Placental pericyte (primary cell): Measurements from ENCODE around the gene SUGP1. TPM values are rescaled to one million over a fixed set of nuclear protein-coding genes. Genes with fewer than 3 reads are reported as not detected.

Source experiments
- small RNA-seq: library from RNA; depleted of rRNA; stranded (forward); fragments of <200 nt; gene quantifications from one replicate; pipeline ENCODE3, GENCODE V24; 2012; ENCODE audit warnings: low replicate concordance
- total RNA-seq: library from RNA; depleted of rRNA; stranded (reverse); fragments of >200 nt; gene quantifications from 2 replicates; pipeline ENCODE4 v1.2.3, GENCODE V29; 2012

The SUGP1 gene
- total RNA-seq: 35.0 and 44.8 TPM in 2 replicates

DNA sequence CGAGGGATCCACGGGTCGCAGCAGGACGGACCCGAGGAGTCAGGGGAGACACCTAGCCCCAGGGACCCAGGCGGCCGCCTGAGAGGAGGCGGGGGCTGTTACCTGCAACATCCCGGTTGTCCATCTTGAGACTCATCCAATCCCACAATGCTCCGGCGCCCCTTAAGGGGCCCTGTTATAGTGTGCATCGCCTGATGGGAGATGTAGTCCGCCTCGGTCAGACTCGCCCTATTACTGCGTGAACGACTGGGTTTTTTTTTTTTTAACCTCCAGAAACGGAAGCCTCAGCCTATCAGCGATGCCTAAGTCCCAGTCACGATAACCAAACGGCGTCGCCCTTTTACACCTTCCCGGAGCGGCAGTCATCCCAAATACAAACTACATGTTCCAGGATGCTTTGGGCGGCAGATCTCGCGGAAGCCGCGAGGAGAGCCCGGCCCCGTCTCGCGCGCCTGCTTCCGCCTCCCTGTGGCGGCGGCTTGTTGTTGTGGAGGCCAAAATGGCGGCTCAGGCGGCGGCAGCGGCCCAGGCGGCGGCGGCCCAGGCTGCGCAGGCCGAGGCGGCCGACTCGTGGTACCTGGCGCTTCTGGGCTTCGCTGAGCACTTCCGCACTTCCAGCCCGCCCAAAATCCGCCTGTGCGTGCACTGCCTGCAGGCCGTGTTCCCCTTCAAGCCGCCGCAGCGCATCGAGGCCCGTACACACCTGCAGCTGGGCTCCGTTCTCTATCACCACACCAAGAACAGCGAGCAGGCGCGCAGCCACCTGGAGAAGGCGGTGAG lies at the start of gene SUGP1, which contains the start of gene MAU2:
Gene SUGP1 (minus strand): TSS at position 149 of the 780 bp plus-strand sequence. CDS start 13 bp downstream, at position 136.
Gene MAU2 (plus strand): TSS at position 469 of the 780 bp plus-strand sequence. CDS start 31 bp downstream, at position 500.

Small RNA genes lying within 50 kb of the gene (small RNA-seq; reads per million reads assigned to genes)
- gene RNU6-1028P: not detected

Other genes starting within 250 kb of the SUGP1 start
- 16.0 and 25.6 TPM in 2 replicates for gene TMEM161A, start 182.0 kb downstream of the SUGP1 start, total RNA-seq
- 0.22 TPM in 1 of 2 replicates, not detected in the other for gene MEF2B, start 150.2 kb downstream of the SUGP1 start, total RNA-seq
- 16.6 and 22.6 TPM in 2 replicates for gene BORCS8, start 128.4 kb downstream of the SUGP1 start, total RNA-seq
- 59.0 and 87.5 TPM in 2 replicates for gene RFXANK, start 128.3 kb downstream of the SUGP1 start, total RNA-seq
- gene NR2C2AP, start 117.1 kb downstream of the SUGP1 start, total RNA-seq: 2.4 and 11.6 TPM in 2 replicates
- gene NCAN, start 108.6 kb downstream of the SUGP1 start, total RNA-seq: under 0.01 TPM in 1 of 2 replicates, not detected in the other
- 1.1 and 2.8 TPM in 2 replicates for gene TM6SF2, start 47.2 kb downstream of the SUGP1 start, total RNA-seq
- gene MAU2, start 320 bp upstream of the SUGP1 start, total RNA-seq: 46.0 and 48.8 TPM in 2 replicates
- gene GATAD2A, start 85.2 kb upstream of the SUGP1 start, total RNA-seq: 61.7 and 121 TPM in 2 replicates
- 0.86 and 3.7 TPM in 2 replicates for gene TSSK6, start 195.0 kb upstream of the SUGP1 start, total RNA-seq
- 62.0 and 185 TPM in 2 replicates for gene NDUFA13, start 195.7 kb upstream of the SUGP1 start, total RNA-seq
- gene YJEFN3, start 208.4 kb upstream of the SUGP1 start, total RNA-seq: 0.57 and 0.66 TPM in 2 replicates
- gene CILP2, start 217.8 kb upstream of the SUGP1 start, total RNA-seq: 0.14 and 0.22 TPM in 2 replicates